Muscle of leg (tissue), 11 donors: ENCODE data around the gene TRIM47. TPM values are rescaled to one million over a fixed set of nuclear protein-coding genes. Genes with fewer than 3 reads are reported as not detected.

Experiments used
- DNase-seq: peaks from one replicate; pipeline ENCODE4 v3.0.0; 2013
- H3K27ac ChIP-seq: one replicate; pipeline ENCODE4 v1.5.1; 2013; ENCODE audit warnings: mild to moderate bottlenecking, low read length, control low read depth
- H3K27me3 ChIP-seq: one replicate; pipeline ENCODE4 v1.6.1; 2013; ENCODE audit warnings: low read length; ENCODE audit not compliant: control insufficient read depth, insufficient read depth
- H3K36me3 ChIP-seq: one replicate; pipeline ENCODE4 v1.6.1; 2013; ENCODE audit warnings: low read length; ENCODE audit not compliant: control insufficient read depth, insufficient read depth
- H3K4me1 ChIP-seq: one replicate; pipeline ENCODE4 v1.6.1; 2013; ENCODE audit warnings: low read length; ENCODE audit not compliant: control insufficient read depth, insufficient read depth
- H3K4me3 ChIP-seq: one replicate; pipeline ENCODE4 v1.5.1; 2013; ENCODE audit warnings: low read length, control low read depth
- H3K9me3 ChIP-seq: replicated peaks from 2 replicates; pipeline ENCODE4 v1.6.1; 2013; ENCODE audit warnings: low read depth, low read length; ENCODE audit not compliant: control insufficient read depth
- whole genome bisulfite sequencing: methylation state at CpG from one replicate; pipeline ENCODE4 v1.1.5; 2013; ENCODE audit warnings: missing lambda C conversion rate; ENCODE audit not compliant: insufficient coverage; 5-methylcytosine and 5-hydroxymethylcytosine counted together
- polyA plus RNA-seq, 8 donors: library from polyadenylated mRNA; unstranded; fragments of 120-200 nt; gene quantifications; one replicate each; pipeline versions ENCODE4 v1.2.1 to v1.2.3, GENCODE V29; 2013; ENCODE audit warnings: inconsistent platforms in 1 of 8, low replicate concordance in 1 of 8; ENCODE audit not compliant: insufficient read length in 8 of 8, insufficient read depth in 1 of 8
- total RNA-seq: library from RNA; stranded (reverse); fragments of 120-200 nt; gene quantifications from one replicate; pipeline ENCODE4 v1.2.4, GENCODE V29; 2013

The TRIM47 gene
- total and polyA plus RNA-seq, 9 donors = 22.1 to 29.7 (median 25.5) TPM

DNA sequence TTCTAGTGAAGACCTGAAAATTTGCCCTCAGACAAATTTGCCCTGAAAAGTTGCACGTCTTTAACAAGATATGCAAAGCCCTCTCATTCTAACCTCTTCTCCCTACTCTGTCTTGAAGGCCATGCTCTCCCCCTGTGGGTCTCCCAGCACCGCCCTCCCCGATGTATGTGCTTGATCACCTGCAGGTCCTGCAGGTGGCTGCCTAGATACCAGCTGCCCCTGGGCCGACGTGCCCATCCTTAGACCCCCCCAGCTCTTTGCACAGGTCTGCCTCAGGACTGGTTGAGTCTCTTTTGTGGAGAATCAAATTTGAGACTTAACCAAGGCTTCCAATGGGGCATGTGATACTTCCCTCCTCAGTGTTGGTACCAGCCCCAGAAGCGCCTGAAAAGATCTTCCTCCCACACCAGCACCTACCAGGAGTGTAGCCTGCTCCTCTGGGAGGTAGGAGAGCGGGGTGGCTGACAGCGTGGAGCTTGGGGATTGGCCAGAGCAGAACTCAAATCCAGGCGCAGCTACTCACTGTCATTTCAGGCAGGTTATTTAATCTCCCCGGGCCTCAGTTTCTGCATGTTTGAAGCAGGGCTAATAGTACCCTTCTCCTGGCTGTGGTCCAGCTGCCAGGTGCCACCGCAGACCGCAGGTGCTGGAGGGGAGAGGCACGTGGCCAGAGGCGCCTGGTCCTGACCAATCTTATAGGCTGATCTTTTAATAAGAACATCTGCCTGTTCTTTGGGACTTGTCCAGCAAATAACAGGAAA is 30.9 kb upstream of the TRIM47 start:
- H3K36me3 ChIP-seq = peaks cover 13% of the 10 kb centered on the region
- H3K9me3 ChIP-seq = no peaks in the 10 kb centered on the region
- H3K4me3 ChIP-seq = no peak overlapping the region
- WGBS = 66% methylated on average over 8 of the region's 14 CpGs
- no peak for DNase-seq
- H3K27ac ChIP-seq = no peak overlapping the region
- no peaks in the 10 kb centered on the region for H3K27me3 ChIP-seq
- peaks cover 23% of the 10 kb centered on the region for H3K4me1 ChIP-seq

DNA sequence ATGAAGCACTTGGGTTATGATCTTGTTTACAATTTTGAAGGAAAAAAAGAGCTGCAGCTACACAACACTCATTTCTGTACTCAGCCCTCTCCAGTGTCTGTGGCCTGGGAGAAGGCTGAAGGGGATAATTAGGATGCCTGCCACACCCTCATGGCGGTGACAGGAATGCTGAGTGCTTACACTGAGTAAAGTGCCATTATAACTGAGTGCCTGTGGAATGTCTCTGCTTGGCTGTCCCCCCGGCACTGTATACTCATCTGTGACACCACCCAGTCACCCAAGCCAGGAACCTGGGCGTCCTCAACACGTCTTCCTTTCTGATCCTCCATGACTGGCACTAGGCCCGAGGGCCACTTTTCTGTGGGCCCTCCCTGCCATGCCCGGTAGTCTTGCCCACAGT is 29.8 kb upstream of the TRIM47 start:
- H3K36me3 ChIP-seq = peaks cover 14% of the 10 kb centered on the region
- peaks cover 34% of the 10 kb centered on the region for H3K4me1 ChIP-seq
- no peaks in the 10 kb centered on the region for H3K27me3 ChIP-seq
- DNase-seq = no peak
- H3K27ac ChIP-seq = no peak overlapping the region
- WGBS = 71% methylated on average over 5 of the region's 6 CpGs
- no peaks in the 10 kb centered on the region for H3K9me3 ChIP-seq
- no peak overlapping the region for H3K4me3 ChIP-seq

DNA sequence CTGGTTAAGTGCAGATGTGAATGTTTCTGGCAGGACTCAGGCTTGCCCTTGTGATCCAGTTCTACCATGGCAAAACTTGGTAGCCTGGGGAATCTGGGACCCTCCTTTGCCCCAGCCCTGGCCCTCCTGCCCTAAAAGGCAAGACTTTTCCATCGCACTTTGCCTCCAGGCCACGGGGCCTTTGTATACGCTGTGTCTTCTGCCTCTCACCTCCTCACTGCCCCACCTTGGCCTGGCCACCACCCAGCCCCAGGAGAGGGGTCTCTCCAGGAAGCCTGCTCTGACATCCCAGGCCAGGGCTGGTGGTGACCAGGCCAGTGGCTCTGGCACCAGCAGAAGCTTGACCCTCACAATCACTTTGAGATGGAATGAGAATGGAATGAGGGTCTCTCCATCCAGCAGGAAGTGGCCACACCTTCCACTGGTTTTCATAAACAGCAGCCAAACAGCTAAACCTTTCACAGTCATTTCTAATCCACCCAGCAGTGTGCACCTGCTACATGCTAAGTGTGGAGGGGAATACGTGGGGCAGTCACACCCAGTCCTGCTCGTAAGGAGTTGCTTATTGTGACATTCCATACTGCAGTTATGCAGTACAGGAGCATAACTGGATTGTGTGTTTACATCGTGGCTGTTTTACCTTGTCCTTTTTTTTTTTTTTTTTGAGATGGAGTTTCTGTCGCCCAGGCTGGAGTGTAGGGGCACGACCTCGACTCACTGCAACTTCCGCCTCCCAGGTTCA is 27.9 kb upstream of the TRIM47 start:
- H3K4me1 ChIP-seq = peaks cover 35% of the 10 kb centered on the region
- no peaks in the 10 kb centered on the region for H3K9me3 ChIP-seq
- no peak overlapping the region for H3K27ac ChIP-seq
- WGBS = 91% methylated on average over 6 of the region's 10 CpGs
- H3K4me3 ChIP-seq = no peak overlapping the region
- H3K36me3 ChIP-seq = peaks cover 21% of the 10 kb centered on the region
- DNase-seq = no peak
- H3K27me3 ChIP-seq = no peaks in the 10 kb centered on the region

GRCh38 chr17:75904749-75905521 is 26.6 kb upstream of the TRIM47 start, which contains the start of gene MRPL38:
MRPL38 (minus strand) TSS chr17:75904884; CDS start chr17:75904875, 9 bp downstream.
- H3K36me3 ChIP-seq = peaks cover 29% of the 10 kb centered on the region
- DNase-seq = peak; percentile 95
- H3K27ac ChIP-seq = peak within 1 kb of the TSS; percentile 87
- H3K4me3 ChIP-seq = peak within 1 kb of the TSS; percentile 91
- WGBS = 2% methylated on average over 54 of the region's 69 CpGs
- no peaks in the 10 kb centered on the region for H3K27me3 ChIP-seq
- H3K9me3 ChIP-seq = no peaks in the 10 kb centered on the region
- peaks cover 25% of the 10 kb centered on the region for H3K4me1 ChIP-seq

GRCh38 chr17:75902406-75902805 is 24.0 kb upstream of the TRIM47 start:
- Histone ChIP-seq H3K27ac (no peak overlapping the region), H3K4me1 (peaks cover 22% of the 10 kb centered on the region), H3K36me3 (peaks cover 53% of the 10 kb centered on the region), H3K27me3 (no peaks in the 10 kb centered on the region), H3K9me3 (no peaks in the 10 kb centered on the region), H3K4me3 (no peak overlapping the region)
- DNase-seq = no peak
- 90% methylated on average over 2 of the region's 6 CpGs for WGBS

DNA sequence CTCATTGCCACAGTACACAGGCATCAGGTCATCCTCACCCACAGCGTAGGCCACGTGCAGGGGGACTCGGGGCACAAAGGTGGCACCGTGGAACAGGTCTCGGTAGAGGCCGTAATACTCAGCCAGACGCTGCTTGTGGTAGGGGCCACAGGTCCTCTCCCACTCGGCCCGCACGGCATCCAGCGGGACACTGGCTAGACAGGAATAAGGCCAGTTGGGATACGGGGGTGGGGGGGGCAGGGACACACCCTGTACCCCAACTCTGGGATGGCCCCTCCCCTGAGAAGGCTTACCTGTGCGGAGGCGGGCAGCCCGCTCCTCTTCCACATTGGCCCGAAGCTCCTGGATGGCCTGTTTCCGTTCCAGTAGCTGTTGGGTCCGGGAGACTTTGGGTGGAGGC is 23.3 kb upstream of the TRIM47 start:
- WGBS = 88% methylated on average over 14 of the region's 18 CpGs
- Histone ChIP-seq H3K27ac (no peak overlapping the region), H3K36me3 (peaks cover 53% of the 10 kb centered on the region), H3K9me3 (no peaks in the 10 kb centered on the region), H3K4me3 (no peak overlapping the region), H3K4me1 (peaks cover 27% of the 10 kb centered on the region), H3K27me3 (no peaks in the 10 kb centered on the region)
- no peak for DNase-seq

DNA sequence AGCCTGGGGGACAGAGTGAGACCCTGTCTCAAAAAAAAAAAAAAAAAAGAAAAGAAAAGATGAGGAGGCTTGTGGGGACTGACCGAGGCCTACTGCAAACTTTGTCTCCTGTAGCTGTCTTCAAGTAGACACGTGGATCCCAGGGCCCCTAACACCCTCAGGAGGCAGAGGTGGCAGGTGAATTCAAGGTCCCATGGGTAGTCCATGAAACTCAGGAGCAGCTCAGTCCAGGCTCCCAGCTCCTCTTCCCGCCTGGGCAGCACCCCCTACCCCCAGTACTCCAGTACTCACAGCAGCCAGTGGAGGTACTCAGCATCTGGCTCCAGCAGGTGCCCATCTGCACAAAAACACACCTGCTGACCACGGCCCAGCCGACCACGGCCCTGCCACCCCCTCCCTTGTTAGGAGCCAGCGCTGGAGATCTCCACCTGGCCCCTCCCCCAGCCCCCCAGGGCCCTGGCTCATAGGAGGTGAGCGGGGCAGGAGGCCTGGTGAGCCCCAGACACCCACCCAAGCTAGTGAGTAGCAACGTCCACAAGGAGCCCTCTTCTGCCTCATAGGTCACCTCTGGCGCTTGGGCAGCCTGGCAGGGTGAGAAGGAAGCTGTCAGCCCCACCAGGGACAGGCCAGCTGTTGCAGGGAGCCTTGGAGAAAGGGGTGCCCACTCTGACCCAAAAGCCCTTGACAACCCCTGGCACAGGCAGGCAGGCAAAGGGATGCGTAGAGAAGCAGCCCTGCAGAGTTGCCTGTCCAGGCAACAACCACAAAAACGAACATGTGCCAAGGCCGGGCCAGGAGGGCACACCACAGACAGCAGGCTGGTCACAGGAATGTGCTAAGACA is 22.5 kb upstream of the TRIM47 start:
- no peaks in the 10 kb centered on the region for H3K27me3 ChIP-seq
- peaks cover 53% of the 10 kb centered on the region for H3K36me3 ChIP-seq
- no peak for DNase-seq
- peaks cover 28% of the 10 kb centered on the region for H3K4me1 ChIP-seq
- no peaks in the 10 kb centered on the region for H3K9me3 ChIP-seq
- WGBS = 91% methylated on average over 9 of the region's 13 CpGs
- no peak overlapping the region for H3K27ac ChIP-seq
- H3K4me3 ChIP-seq = no peak overlapping the region

DNA sequence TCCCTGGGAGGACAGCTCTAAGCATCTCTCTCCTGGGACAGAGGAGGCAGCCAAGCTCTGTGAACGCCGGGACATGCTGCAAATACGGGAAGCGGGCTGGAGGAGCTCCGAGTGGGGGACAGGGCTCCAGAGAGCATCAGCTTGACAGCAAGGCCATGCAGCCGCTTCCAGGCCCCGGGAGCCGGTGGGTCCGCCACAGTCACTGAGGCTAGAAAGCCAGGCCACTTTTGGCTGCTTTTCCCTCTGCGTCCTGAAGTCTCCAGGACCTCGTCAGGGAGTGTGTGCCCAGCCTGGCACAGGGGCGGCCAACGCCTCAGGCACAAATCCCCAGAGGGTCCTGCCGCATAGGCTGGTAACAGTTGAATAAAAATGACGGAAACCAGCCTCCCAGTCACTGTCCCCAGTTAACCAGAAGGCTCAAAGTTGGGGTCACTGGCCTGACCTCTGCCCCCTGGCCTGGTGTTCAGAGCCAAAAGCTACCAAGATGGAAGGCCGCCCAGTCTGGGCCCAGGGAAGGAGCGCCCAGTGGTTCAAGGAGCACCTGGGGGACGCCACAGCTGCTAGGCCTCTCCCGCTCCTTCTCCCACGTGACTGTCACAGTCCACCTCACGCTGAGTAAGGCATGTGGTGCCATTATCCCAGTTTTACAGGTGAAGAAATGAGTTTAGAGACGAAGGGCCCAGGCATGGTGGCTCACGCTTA is 21.5 kb upstream of the TRIM47 start:
- Histone ChIP-seq H3K4me3 (no peak overlapping the region), H3K27me3 (no peaks in the 10 kb centered on the region), H3K36me3 (peaks cover 53% of the 10 kb centered on the region), H3K27ac (no peak overlapping the region), H3K4me1 (peaks cover 32% of the 10 kb centered on the region), H3K9me3 (no peaks in the 10 kb centered on the region)
- 82% methylated on average over 19 of the region's 23 CpGs for whole genome bisulfite sequencing
- DNase-seq = peak; percentile 17

GRCh38 chr17:75899353-75899752 is 21.0 kb upstream of the TRIM47 start:
- peaks cover 53% of the 10 kb centered on the region for H3K36me3 ChIP-seq
- peaks cover 36% of the 10 kb centered on the region for H3K4me1 ChIP-seq
- H3K9me3 ChIP-seq = no peaks in the 10 kb centered on the region
- no peak overlapping the region for H3K27ac ChIP-seq
- 90% methylated on average over 11 of the region's 13 CpGs for WGBS
- H3K4me3 ChIP-seq = no peak overlapping the region
- no peaks in the 10 kb centered on the region for H3K27me3 ChIP-seq
- peak; percentile 7 for DNase-seq
